OCI-M2 (cell line): ENCODE measurements around the gene GATAD2A.

Experiments used
- DNase-seq: peaks from one replicate; lab custom pipeline; 2025; ENCODE audit not compliant: unreplicated experiment; lab: John Stamatoyannopoulos, UW

GATAD2A gene

GRCh38 chr19:19544257-19544953 lies 138.9 kb downstream of the GATAD2A start:
- DNase-seq = no peak

- DNase-seq = no peak
Measured at GRCh38 chr19:19544954-19545591, 139.6 kb downstream of the GATAD2A start.

- DNase-seq = no peak
Measured at GRCh38 chr19:19545707-19546106, 140.2 kb downstream of the GATAD2A start.

- DNase-seq = no peak
Measured at GRCh38 chr19:19546751-19547162, 141.3 kb downstream of the GATAD2A start.

- no peak for DNase-seq
Measured at GRCh38 chr19:19547674-19548336, 142.3 kb downstream of the GATAD2A start.

- no peak for DNase-seq
Measured at GRCh38 chr19:19548915-19549759, 143.7 kb downstream of the GATAD2A start.

GRCh38 chr19:19549804-19550464 lies 144.5 kb downstream of the GATAD2A start:
- DNase-seq = no peak

GRCh38 chr19:19550485-19550929 lies 145.0 kb downstream of the GATAD2A start:
- DNase-seq = no peak

- DNase-seq = no peak
Measured at GRCh38 chr19:19550972-19551852, 145.7 kb downstream of the GATAD2A start.

- DNase-seq = no peak
Measured at GRCh38 chr19:19551853-19552192, 146.3 kb downstream of the GATAD2A start.

GRCh38 chr19:19552798-19553197 lies 147.3 kb downstream of the GATAD2A start:
- DNase-seq = no peak

GRCh38 chr19:19553670-19554069 lies 148.2 kb downstream of the GATAD2A start:
- no peak for DNase-seq

GRCh38 chr19:19554074-19555023 lies 148.9 kb downstream of the GATAD2A start:
- no peak for DNase-seq

GRCh38 chr19:19558055-19558454 lies 152.6 kb downstream of the GATAD2A start:
- no peak for DNase-seq
